Ectodermal cell (in vitro differentiated cells): Measurements from ENCODE around the gene CAPN5.

Experiments used
- H3K27ac ChIP-seq: 2 replicates; pipeline ENCODE4 v1.7.0; 2013; ENCODE audit warnings: mild to moderate bottlenecking, low read depth, low read length; ENCODE audit not compliant: insufficient read depth, poor library complexity, severe bottlenecking
- H3K27me3 ChIP-seq: 2 replicates; pipeline ENCODE4 v1.7.0; 2013; ENCODE audit warnings: mild to moderate bottlenecking, low read length; ENCODE audit not compliant: insufficient read depth, control insufficient read depth, poor library complexity, severe bottlenecking
- H3K36me3 ChIP-seq: one replicate; pipeline ENCODE4 v1.7.0; 2013; ENCODE audit warnings: low read length; ENCODE audit not compliant: control insufficient read depth, insufficient read depth
- H3K4me1 ChIP-seq: one replicate; pipeline ENCODE4 v1.7.0; 2013; ENCODE audit warnings: low read length; ENCODE audit not compliant: control insufficient read depth, insufficient read depth
- H3K4me3 ChIP-seq: 2 replicates; pipeline ENCODE4 v1.7.0; 2013; ENCODE audit warnings: low read depth, low read length, control low read depth; ENCODE audit not compliant: insufficient read depth
- H3K9me3 ChIP-seq: 2 replicates; pipeline ENCODE4 v1.7.0; 2013; ENCODE audit warnings: mild to moderate bottlenecking, low read length, moderate library complexity; ENCODE audit not compliant: control insufficient read depth
- WGBS, 2 experiments: methylation state at CpG; one replicate each; pipeline ENCODE4 v1.1.7; 2013; ENCODE audit warnings: missing lambda C conversion rate in 2 of 2; 5-methylcytosine and 5-hydroxymethylcytosine counted together

CAPN5 gene

GRCh38 chr11:77172666-77172982 is 105.9 kb downstream of the CAPN5 start:
- peaks cover 48% of the 10 kb centered on the region for H3K4me1 ChIP-seq
- WGBS, 2 experiments = 58 to 60% methylated on average over 16 of the region's 16 CpGs
- H3K36me3 ChIP-seq = no peaks in the 10 kb centered on the region
- H3K4me3 ChIP-seq = no peak overlapping the region
- no peaks in the 10 kb centered on the region for H3K9me3 ChIP-seq
- H3K27ac ChIP-seq = no peak overlapping the region
- H3K27me3 ChIP-seq = no peaks in the 10 kb centered on the region

- H3K27me3 ChIP-seq = no peaks in the 10 kb centered on the region
- H3K36me3 ChIP-seq = no peaks in the 10 kb centered on the region
- H3K9me3 ChIP-seq = no peaks in the 10 kb centered on the region
- no peak overlapping the region for H3K4me3 ChIP-seq
- H3K27ac ChIP-seq = no peak overlapping the region
- H3K4me1 ChIP-seq = peaks cover 48% of the 10 kb centered on the region
- 50 to 53% methylated on average over 10 of the region's 10 CpGs for WGBS, 2 experiments
These were observed 106.7 kb downstream of the CAPN5 start for GRCh38 chr11:77173494-77173893.

- H3K4me3 ChIP-seq = no peak overlapping the region
- H3K27ac ChIP-seq = no peak overlapping the region
- WGBS, 2 experiments = 91% methylated on average over 16 of the region's 16 CpGs
- no peaks in the 10 kb centered on the region for H3K9me3 ChIP-seq
- no peaks in the 10 kb centered on the region for H3K27me3 ChIP-seq
- peaks cover 48% of the 10 kb centered on the region for H3K4me1 ChIP-seq
- no peaks in the 10 kb centered on the region for H3K36me3 ChIP-seq
These were observed 107.8 kb downstream of the CAPN5 start for GRCh38 chr11:77174559-77174958.

- Histone ChIP-seq H3K9me3 (no peaks in the 10 kb centered on the region), H3K27ac (no peak overlapping the region), H3K4me3 (no peak overlapping the region), H3K4me1 (peaks cover 46% of the 10 kb centered on the region), H3K36me3 (no peaks in the 10 kb centered on the region), H3K27me3 (no peaks in the 10 kb centered on the region)
- WGBS, 2 experiments = 83% methylated on average over 15 of the region's 15 CpGs
These were observed 108.5 kb downstream of the CAPN5 start for GRCh38 chr11:77175021-77175842.
